GM23338 (cell line): ENCODE data around the gene XAGE3. TPM values are rescaled to one million over a fixed set of nuclear protein-coding genes. Genes with fewer than 3 reads are reported as not detected.

Experiments
- ATAC-seq: fragments of 200-7000 bp; cut with Tn5 transposase; 3 replicates; pipeline ENCODE4 v1.9.1; 2020
- DNase-seq: peaks from one replicate; pipeline ENCODE4 v3.0.0-alpha.2; 2015; ENCODE audit warnings: low spot score
- H2AFZ ChIP-seq: fragments of 200-600 bp; sonication (generic); 2 replicates; pipeline ENCODE4 v1.8.0; 2016; ENCODE audit warnings: antibody characterized with exemption, mild to moderate bottlenecking, moderate library complexity
- H3F3A ChIP-seq: fragments of 200-600 bp; sonication (generic); replicated peaks from 2 replicates; pipeline ENCODE4 v1.8.0; 2017; ENCODE audit warnings: antibody characterized with exemption, mixed run types, low read depth
- H3K27ac ChIP-seq: fragments of 200-600 bp; sonication (generic); 2 replicates; pipeline ENCODE4 v1.6.1; 2016; ENCODE audit warnings: low read depth
- H3K27me3 ChIP-seq: fragments of 200-600 bp; sonication (generic); 2 replicates; pipeline ENCODE4 v1.8.0; 2016; ENCODE audit warnings: mild to moderate bottlenecking, mixed run types, moderate library complexity; ENCODE audit not compliant: insufficient read depth
- H3K36me3 ChIP-seq: fragments of 200-600 bp; sonication (generic); 2 replicates; pipeline ENCODE4 v1.8.0; 2016; ENCODE audit warnings: mild to moderate bottlenecking; ENCODE audit not compliant: insufficient read depth
- H3K4me1 ChIP-seq: fragments of 200-600 bp; sonication (generic); 2 replicates; pipeline ENCODE4 v1.8.0; 2016; ENCODE audit warnings: mild to moderate bottlenecking, moderate library complexity; ENCODE audit not compliant: insufficient read depth
- H3K4me2 ChIP-seq: fragments of 200-600 bp; sonication (generic); 2 replicates; pipeline ENCODE4 v1.7.1; 2017; ENCODE audit warnings: mixed run types
- H3K4me3 ChIP-seq: fragments of 200-600 bp; sonication (generic); 2 replicates; pipeline ENCODE4 v1.6.1; 2016; ENCODE audit warnings: mixed run types
- H3K79me2 ChIP-seq: fragments of 200-600 bp; sonication (generic); replicated peaks from 2 replicates; pipeline ENCODE4 v1.8.0; 2017; ENCODE audit warnings: mild to moderate bottlenecking; ENCODE audit not compliant: insufficient read depth
- H3K9me2 ChIP-seq: fragments of 200-600 bp; sonication (generic); 2 replicates; pipeline ENCODE4 v1.8.0; 2017; ENCODE audit not compliant: insufficient read depth
- H4K20me1 ChIP-seq: fragments of 200-600 bp; sonication (generic); replicated peaks from 2 replicates; pipeline ENCODE4 v1.8.0; 2017; ENCODE audit warnings: mild to moderate bottlenecking; ENCODE audit not compliant: insufficient read depth
- H3K27ac Mint-ChIP-seq: 2 replicates; pipeline ENCODE4 v1.8.0; 2020; ENCODE audit warnings: inconsistent platforms, mild to moderate bottlenecking, moderate library complexity, mixed read lengths
- H3K27me3 Mint-ChIP-seq: 3 replicates; pipeline ENCODE4 v1.8.0; 2022; ENCODE audit warnings: low read depth, mild to moderate bottlenecking, moderate library complexity, mixed read lengths, inconsistent platforms; ENCODE audit not compliant: insufficient read depth, poor library complexity
- H3K36me3 Mint-ChIP-seq: 3 replicates; pipeline ENCODE4 v1.8.0; 2021; ENCODE audit warnings: low read depth, mild to moderate bottlenecking, inconsistent platforms, moderate library complexity, mixed read lengths
- H3K4me1 Mint-ChIP-seq: 3 replicates; pipeline ENCODE4 v1.8.0; 2020; ENCODE audit warnings: mild to moderate bottlenecking, inconsistent platforms, mixed read lengths
- H3K4me3 Mint-ChIP-seq: 3 replicates; pipeline ENCODE4 v1.8.0; 2021; ENCODE audit warnings: moderate library complexity, mild to moderate bottlenecking, inconsistent platforms, mixed read lengths
- H3K9me3 Mint-ChIP-seq: 3 replicates; pipeline ENCODE4 v1.8.0; 2020; ENCODE audit warnings: moderate library complexity, mild to moderate bottlenecking, inconsistent platforms, mixed read lengths
- CREB1 ChIP-seq: fragments of 250-450 bp; sonication (Bioruptor Pico); IDR thresholded peaks from 2 replicates; pipeline ENCODE4 v1.5.0; 2020; ENCODE audit warnings: low read depth, mild to moderate bottlenecking, moderate library complexity
- CTCF ChIP-seq, 2 experiments: fragments of 200-600 bp in 1 of 2; sonication (generic) in 1 of 2; conservative IDR thresholded peaks; 2 replicates each; pipeline versions ENCODE4 v1.5.1 to v1.6.1; 2016 to 2017; ENCODE audit warnings: antibody characterized with exemption in 2 of 2, low read depth in 2 of 2, mild to moderate bottlenecking in 2 of 2, moderate library complexity in 1 of 2
- EZH2 ChIP-seq: fragments of 200-600 bp; sonication (generic); IDR thresholded peaks from one replicate; pipeline ENCODE4 v1.8.0; 2017; ENCODE audit warnings: antibody characterized with exemption, mild to moderate bottlenecking, low read depth; ENCODE audit not compliant: unreplicated experiment
- EZH2phosphoT487 ChIP-seq: fragments of 200-600 bp; sonication (generic); IDR thresholded peaks from one replicate; pipeline ENCODE4 v1.8.1; 2018; ENCODE audit warnings: antibody characterized with exemption; ENCODE audit not compliant: unreplicated experiment
- JUNB ChIP-seq: IDR thresholded peaks from one replicate; pipeline ENCODE4 v1.6.1; 2016; ENCODE audit warnings: antibody characterized with exemption; ENCODE audit not compliant: unreplicated experiment
- NANOG ChIP-seq: IDR thresholded peaks from 2 replicates; pipeline ENCODE4 v1.6.1; 2016; ENCODE audit warnings: antibody characterized with exemption, borderline replicate concordance
- POLR2AphosphoS5 ChIP-seq: IDR thresholded peaks from 2 replicates; pipeline ENCODE4 v1.6.1; 2016; ENCODE audit warnings: antibody characterized with exemption, low read depth
- STAT1 ChIP-seq: IDR thresholded peaks from one replicate; pipeline ENCODE4 v1.6.1; 2016; ENCODE audit warnings: antibody characterized with exemption; ENCODE audit not compliant: unreplicated experiment
- ZNF114 ChIP-seq: fragments of 250-450 bp; sonication (Bioruptor Pico); IDR thresholded peaks from 2 replicates; pipeline ENCODE4 v1.5.0; 2020; ENCODE audit warnings: mild to moderate bottlenecking, moderate library complexity
- ZNF331 ChIP-seq: fragments of 250-450 bp; sonication (Bioruptor Pico); IDR thresholded peaks from 2 replicates; pipeline ENCODE4 v1.5.0; 2020; ENCODE audit warnings: low read depth, mild to moderate bottlenecking, moderate library complexity
- ZNF462 ChIP-seq: fragments of 250-450 bp; sonication (Bioruptor Pico); IDR thresholded peaks from 2 replicates; pipeline ENCODE4 v1.5.0; 2020; ENCODE audit warnings: mild to moderate bottlenecking, moderate library complexity
- long read RNA-seq: library from polyadenylated mRNA; unstranded; transcript quantifications from one replicate; pipeline ENCODE4 v2.0.0, GENCODE V29; 2020; ENCODE audit not compliant: unreplicated experiment
- polyA plus RNA-seq: library from polyadenylated mRNA; unstranded; fragments of >200 nt; fragmentation: Nextera tagmentation; extraction: Ambion mirVana; gene quantifications from 2 replicates; pipeline ENCODE4 v1.2.1, GENCODE V29; 2016
- total RNA-seq: library from RNA; depleted of rRNA; stranded (reverse); fragments of >200 nt; shearing (Covaris generic); gene quantifications from 2 replicates; pipeline ENCODE4 v1.2.3, GENCODE V29; 2014; rRNA removed
- TF ChIP-seq, protein P1 (sequence below): IDR thresholded peaks from one replicate; pipeline ENCODE4 v1.6.1; 2018; ENCODE audit warnings: antibody characterized with exemption; ENCODE audit not compliant: unreplicated experiment
- TF ChIP-seq, protein P2 (sequence below): IDR thresholded peaks from 2 replicates; pipeline ENCODE4 v1.6.1; 2016; ENCODE audit warnings: antibody characterized with exemption

Gene XAGE3
- not detected in 2 replicates for total RNA-seq
- polyA plus RNA-seq = not detected in 2 replicates
- long read RNA-seq = 0 reads

DNA sequence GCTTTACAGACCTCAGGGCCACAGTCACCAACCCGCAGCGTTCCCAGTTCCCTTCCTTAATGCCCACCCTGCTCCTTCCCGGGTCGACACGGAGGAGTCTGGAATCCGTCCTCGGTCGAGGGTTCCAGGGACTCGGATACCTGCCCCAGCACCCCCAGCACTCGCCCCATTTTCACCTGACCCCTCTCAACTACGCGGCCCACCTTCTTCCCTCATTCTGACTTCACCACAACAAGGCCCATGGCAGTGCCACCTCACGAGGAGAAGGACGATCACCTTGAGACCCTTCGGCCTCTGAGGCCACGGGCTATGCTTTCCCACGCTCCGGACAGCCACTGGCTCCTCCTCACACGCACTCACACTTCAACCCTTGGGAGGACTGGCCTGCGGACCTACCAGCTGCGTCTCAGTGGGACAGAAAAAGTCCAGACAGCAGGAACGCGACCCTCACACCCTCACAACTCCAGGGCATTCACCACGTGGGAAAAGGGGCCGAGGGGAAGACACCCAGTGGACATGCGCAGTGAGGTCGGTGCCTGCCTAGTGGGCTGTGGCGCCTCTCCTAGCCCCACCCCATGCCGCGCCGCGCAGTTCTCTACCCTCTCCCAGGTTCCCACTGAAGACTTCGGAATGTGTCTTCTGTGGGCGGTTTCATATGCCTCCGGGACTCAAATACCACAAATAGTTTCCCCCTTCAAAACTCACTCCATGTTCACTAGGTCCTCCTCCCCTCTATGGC, at the start of gene XAGE3:
XAGE3 (minus strand) TSS at position 474 of the 739 bp plus-strand sequence. CDS start 950 bp downstream, outside the sequence.
- no peak within 1 kb of the TSS for H3K4me3 ChIP-seq
- ATAC-seq (no peak), DNase-seq (no peak)
- H3K36me3 ChIP-seq = no peaks in the 10 kb centered on the region
- Mint-ChIP-seq H3K27ac (no peak within 1 kb of the TSS), H3K4me1 (no peaks in the 10 kb centered on the region), H3K4me3 (no peak within 1 kb of the TSS), H3K9me3 (no peaks in the 10 kb centered on the region), H3K36me3 (no peaks in the 10 kb centered on the region), H3K27me3 (no peaks in the 10 kb centered on the region)
- H3K27ac ChIP-seq = no peak within 1 kb of the TSS
- no peaks in the 10 kb centered on the region for H4K20me1 ChIP-seq
- no peaks in the 10 kb centered on the region for H3K79me2 ChIP-seq
- H3K4me1 ChIP-seq = no peaks in the 10 kb centered on the region
- H3K9me2 ChIP-seq = no peaks in the 10 kb centered on the region
- H3K4me2 ChIP-seq = no peak within 1 kb of the TSS
- no peak for TF ChIP-seq CREB1
- TF ChIP-seq POLR2AphosphoS5 = no peak
- TF ChIP-seq, protein P1, sequence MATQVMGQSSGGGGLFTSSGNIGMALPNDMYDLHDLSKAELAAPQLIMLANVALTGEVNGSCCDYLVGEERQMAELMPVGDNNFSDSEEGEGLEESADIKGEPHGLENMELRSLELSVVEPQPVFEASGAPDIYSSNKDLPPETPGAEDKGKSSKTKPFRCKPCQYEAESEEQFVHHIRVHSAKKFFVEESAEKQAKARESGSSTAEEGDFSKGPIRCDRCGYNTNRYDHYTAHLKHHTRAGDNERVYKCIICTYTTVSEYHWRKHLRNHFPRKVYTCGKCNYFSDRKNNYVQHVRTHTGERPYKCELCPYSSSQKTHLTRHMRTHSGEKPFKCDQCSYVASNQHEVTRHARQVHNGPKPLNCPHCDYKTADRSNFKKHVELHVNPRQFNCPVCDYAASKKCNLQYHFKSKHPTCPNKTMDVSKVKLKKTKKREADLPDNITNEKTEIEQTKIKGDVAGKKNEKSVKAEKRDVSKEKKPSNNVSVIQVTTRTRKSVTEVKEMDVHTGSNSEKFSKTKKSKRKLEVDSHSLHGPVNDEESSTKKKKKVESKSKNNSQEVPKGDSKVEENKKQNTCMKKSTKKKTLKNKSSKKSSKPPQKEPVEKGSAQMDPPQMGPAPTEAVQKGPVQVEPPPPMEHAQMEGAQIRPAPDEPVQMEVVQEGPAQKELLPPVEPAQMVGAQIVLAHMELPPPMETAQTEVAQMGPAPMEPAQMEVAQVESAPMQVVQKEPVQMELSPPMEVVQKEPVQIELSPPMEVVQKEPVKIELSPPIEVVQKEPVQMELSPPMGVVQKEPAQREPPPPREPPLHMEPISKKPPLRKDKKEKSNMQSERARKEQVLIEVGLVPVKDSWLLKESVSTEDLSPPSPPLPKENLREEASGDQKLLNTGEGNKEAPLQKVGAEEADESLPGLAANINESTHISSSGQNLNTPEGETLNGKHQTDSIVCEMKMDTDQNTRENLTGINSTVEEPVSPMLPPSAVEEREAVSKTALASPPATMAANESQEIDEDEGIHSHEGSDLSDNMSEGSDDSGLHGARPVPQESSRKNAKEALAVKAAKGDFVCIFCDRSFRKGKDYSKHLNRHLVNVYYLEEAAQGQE = no peak
- no peak for TF ChIP-seq ZNF331 (CRISPR knock-in tag)
- TF ChIP-seq EZH2phosphoT487 = no peak
- TF ChIP-seq, protein P2, sequence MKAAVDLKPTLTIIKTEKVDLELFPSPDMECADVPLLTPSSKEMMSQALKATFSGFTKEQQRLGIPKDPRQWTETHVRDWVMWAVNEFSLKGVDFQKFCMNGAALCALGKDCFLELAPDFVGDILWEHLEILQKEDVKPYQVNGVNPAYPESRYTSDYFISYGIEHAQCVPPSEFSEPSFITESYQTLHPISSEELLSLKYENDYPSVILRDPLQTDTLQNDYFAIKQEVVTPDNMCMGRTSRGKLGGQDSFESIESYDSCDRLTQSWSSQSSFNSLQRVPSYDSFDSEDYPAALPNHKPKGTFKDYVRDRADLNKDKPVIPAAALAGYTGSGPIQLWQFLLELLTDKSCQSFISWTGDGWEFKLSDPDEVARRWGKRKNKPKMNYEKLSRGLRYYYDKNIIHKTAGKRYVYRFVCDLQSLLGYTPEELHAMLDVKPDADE = no peak
- TF ChIP-seq EZH2 = no peak
- no peak for TF ChIP-seq NANOG
- no peak for TF ChIP-seq JUNB
- no peak for TF ChIP-seq CTCF (conservative IDR thresholded peaks at IDR 0.05; ENCODE audit: low read depth in 2 of 2)
- TF ChIP-seq ZNF114 (CRISPR knock-in tag) = no peak
- no peak for TF ChIP-seq ZNF462
- TF ChIP-seq STAT1 = no peak
- H3F3A ChIP-seq = no peaks in the 10 kb centered on the region
- H2AFZ ChIP-seq = no peak within 1 kb of the TSS
- no peaks in the 10 kb centered on the region for H3K27me3 ChIP-seq
